Measurements from ENCODE around the gene USP40. TPM values are rescaled to one million over a fixed set of nuclear protein-coding genes. Genes with fewer than 3 reads are reported as not detected.
"Not testable (repeated sequence)": the region's sequence is repeated elsewhere in the genome, so short reads cannot be mapped to it uniquely, and the experiment has no call there.

USP40 gene
- total and polyA plus RNA-seq, 2 donors (not counting 1 experiment from before 2014, with no cell fraction given), result 19.8 to 37.0 TPM

DNA sequence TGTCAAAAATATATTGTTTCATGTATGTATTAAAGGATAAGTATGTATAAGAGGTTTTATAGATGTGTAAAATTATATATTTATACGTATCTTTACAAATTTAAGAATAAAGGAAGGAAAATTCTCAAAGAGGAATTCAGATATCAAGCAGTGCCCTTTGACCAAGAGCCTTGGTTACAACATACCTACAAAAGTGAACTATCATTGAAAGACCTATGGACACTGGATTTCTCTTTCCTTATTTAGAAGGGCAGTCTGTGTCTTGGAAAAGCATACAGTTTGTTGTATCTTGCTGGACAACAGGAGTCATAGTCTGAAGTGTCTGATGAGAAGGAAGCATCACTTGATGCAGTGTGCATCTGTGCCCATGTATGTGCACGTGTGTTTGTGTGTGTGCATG lies 21.8 kb upstream of the USP40 start:
- Mint-ChIP-seq H3K27ac (no peak overlapping the region), H3K9me3 (ENCODE audit: insufficient read depth) (no peaks in the 10 kb centered on the region), H3K27me3 (peaks cover 14% of the 10 kb centered on the region), H3K4me3 (no peak overlapping the region), H3K4me1 (peaks cover 3% of the 10 kb centered on the region)
- Histone ChIP-seq H3K4me3 (ENCODE audit: control extremely low read depth in 1 of 5, extremely low read depth in 1 of 5, insufficient read depth in 1 of 5, low read depth in 2 of 5, low read length in 4 of 5) (no peak overlapping the region), H2AFZ (ENCODE audit: insufficient read depth, low read depth, low read length, poor library complexity, severe bottlenecking) (no peak overlapping the region), H3K36me3 (replicated peaks in 1 of 2; ENCODE audit: control extremely low read depth in 1 of 2, control insufficient read depth in 1 of 2, extremely low read depth in 1 of 2, insufficient read depth in 2 of 2, low read length in 1 of 2) (no peaks in the 10 kb centered on the region), H4K20me1 (ENCODE audit: control insufficient read depth, insufficient read depth, low read length, poor library complexity, severe bottlenecking) (no peaks in the 10 kb centered on the region), H3K4me1 (ENCODE audit: control insufficient read depth in 2 of 2, insufficient read depth in 2 of 2, low read length in 2 of 2) (no peaks in the 10 kb centered on the region), H3K79me2 (ENCODE audit: control insufficient read depth, insufficient read depth, low read length) (no peaks in the 10 kb centered on the region), H3K4me2 (replicated peaks; ENCODE audit: low read depth, low read length, poor library complexity, severe bottlenecking) (no peak overlapping the region), H3K27me3 (replicated peaks in 1 of 4; ENCODE audit: control extremely low read depth in 1 of 4, control insufficient read depth in 3 of 4, insufficient read depth in 4 of 4, low read length in 3 of 4) (no peaks in the 10 kb centered on the region), H3K9ac (ENCODE audit: low read length) (no peak overlapping the region), H3K9me3 (ENCODE audit: control extremely low read depth in 1 of 3, control insufficient read depth in 2 of 3, insufficient read depth in 1 of 3, low read length in 2 of 3) (peaks cover 0 to 6% (median 0%) of the 10 kb centered on the region in 3 donors), H3K27ac (ENCODE audit: low read length in 2 of 2) (no peak overlapping the region)
- TF ChIP-seq CTCF (IDR thresholded peaks at IDR 0.05) (no peak), EZH2 (IDR thresholded peaks at IDR 0.05; ENCODE audit: borderline replicate concordance, insufficient read depth, low read depth, low read length, poor library complexity, severe bottlenecking) (no peak)
- WGBS (ENCODE audit: insufficient coverage), result 100% methylated on average over 1 of the region's 2 CpGs
- no peak for ATAC-seq (ENCODE audit: low read depth)
- ChIA-PET POLR2A (no interaction called here), CTCF (no interaction called here)
- DNase-seq, result no peak
- intact Hi-C loops (cut with micrococcal nuclease), result no loop called here

- Mint-ChIP-seq H3K27ac (no peak overlapping the region), H3K4me1 (no peaks in the 10 kb centered on the region), H3K9me3 (ENCODE audit: insufficient read depth) (no peaks in the 10 kb centered on the region), H3K27me3 (peaks cover 14% of the 10 kb centered on the region), H3K4me3 (no peak overlapping the region)
- Histone ChIP-seq H3K79me2 (ENCODE audit: control insufficient read depth, insufficient read depth, low read length) (no peaks in the 10 kb centered on the region), H3K36me3 (replicated peaks in 1 of 2; ENCODE audit: control extremely low read depth in 1 of 2, control insufficient read depth in 1 of 2, extremely low read depth in 1 of 2, insufficient read depth in 2 of 2, low read length in 1 of 2) (no peaks in the 10 kb centered on the region), H3K27ac (ENCODE audit: low read length in 2 of 2) (no peak overlapping the region), H3K4me3 (ENCODE audit: control extremely low read depth in 1 of 5, extremely low read depth in 1 of 5, insufficient read depth in 1 of 5, low read depth in 2 of 5, low read length in 4 of 5) (no peak overlapping the region), H2AFZ (ENCODE audit: insufficient read depth, low read depth, low read length, poor library complexity, severe bottlenecking) (no peak overlapping the region), H3K9ac (ENCODE audit: low read length) (no peak overlapping the region), H3K4me2 (replicated peaks; ENCODE audit: low read depth, low read length, poor library complexity, severe bottlenecking) (no peak overlapping the region), H3K9me3 (ENCODE audit: control extremely low read depth in 1 of 3, control insufficient read depth in 2 of 3, insufficient read depth in 1 of 3, low read length in 2 of 3) (no peaks in the 10 kb centered on the region), H4K20me1 (ENCODE audit: control insufficient read depth, insufficient read depth, low read length, poor library complexity, severe bottlenecking) (no peaks in the 10 kb centered on the region), H3K27me3 (replicated peaks in 1 of 4; ENCODE audit: control extremely low read depth in 1 of 4, control insufficient read depth in 3 of 4, insufficient read depth in 4 of 4, low read length in 3 of 4) (no peaks in the 10 kb centered on the region), H3K4me1 (ENCODE audit: control insufficient read depth in 2 of 2, insufficient read depth in 2 of 2, low read length in 2 of 2) (no peaks in the 10 kb centered on the region)
- TF ChIP-seq CTCF (IDR thresholded peaks at IDR 0.05) (no peak), EZH2 (IDR thresholded peaks at IDR 0.05; ENCODE audit: borderline replicate concordance, insufficient read depth, low read depth, low read length, poor library complexity, severe bottlenecking) (no peak)
- ChIA-PET POLR2A (interaction anchor here (0.6 kb wide), 1 partner anchor 67 kb away, joined by 5 read pairs; no protein-coding TSS in a partner anchor), CTCF (no interaction called here)
- ATAC-seq (ENCODE audit: low read depth), result no peak
- no peak for DNase-seq
- WGBS (ENCODE audit: insufficient coverage), result 100% methylated on average over 1 of the region's 1 CpG
- intact Hi-C loops (cut with micrococcal nuclease), result no loop called here
Measured at GRCh38 chr2:233584210-233584609, 17.6 kb upstream of the USP40 start.

GRCh38 chr2:233583217-233583965 lies 16.8 kb upstream of the USP40 start:
- H3K9me3 Mint-ChIP-seq (ENCODE audit: insufficient read depth); H3K27ac ChIP-seq (ENCODE audit: low read length in 2 of 2); H3K79me2 ChIP-seq (ENCODE audit: control insufficient read depth, insufficient read depth, low read length); H3K4me1 ChIP-seq (ENCODE audit: control insufficient read depth in 2 of 2, insufficient read depth in 2 of 2, low read length in 2 of 2); H3K4me1 Mint-ChIP-seq; H3K4me3 ChIP-seq (ENCODE audit: control extremely low read depth in 1 of 5, extremely low read depth in 1 of 5, insufficient read depth in 1 of 5, low read depth in 2 of 5, low read length in 4 of 5); ATAC-seq (ENCODE audit: low read depth); H3K9ac ChIP-seq (ENCODE audit: low read length); H4K20me1 ChIP-seq (ENCODE audit: control insufficient read depth, insufficient read depth, low read length, poor library complexity, severe bottlenecking); DNase-seq; CTCF ChIA-PET; H2AFZ ChIP-seq (ENCODE audit: insufficient read depth, low read depth, low read length, poor library complexity, severe bottlenecking); H3K4me2 ChIP-seq (replicated peaks; ENCODE audit: low read depth, low read length, poor library complexity, severe bottlenecking); H3K27me3 ChIP-seq (replicated peaks in 1 of 4; ENCODE audit: control extremely low read depth in 1 of 4, control insufficient read depth in 3 of 4, insufficient read depth in 4 of 4, low read length in 3 of 4); H3K27me3 Mint-ChIP-seq; H3K36me3 ChIP-seq (replicated peaks in 1 of 2; ENCODE audit: control extremely low read depth in 1 of 2, control insufficient read depth in 1 of 2, extremely low read depth in 1 of 2, insufficient read depth in 2 of 2, low read length in 1 of 2); H3K9me3 ChIP-seq (ENCODE audit: control extremely low read depth in 1 of 3, control insufficient read depth in 2 of 3, insufficient read depth in 1 of 3, low read length in 2 of 3); H3K27ac Mint-ChIP-seq; intact Hi-C loops (cut with micrococcal nuclease): not testable (repeated sequence)
- POLR2A ChIA-PET, result interaction anchor here (0.6 kb wide), 1 partner anchor 66 kb away, joined by 5 read pairs; no protein-coding TSS in a partner anchor
- H3K4me3 Mint-ChIP-seq, result peak overlapping the region; percentile 19
- WGBS (ENCODE audit: insufficient coverage), result 94% methylated on average over 31 of the region's 35 CpGs

Measured in B cell (primary cell).